GM19035 (cell line): ENCODE results near the gene F2R.
"Not testable (repeated sequence)": the region's sequence is repeated elsewhere in the genome, so short reads cannot be mapped to it uniquely, and the experiment has no call there.

Experiments used
- ATAC-seq: cut with Tn5 transposase; IDR thresholded peaks from one replicate; pipeline ENCODE4 v1.9.1; 2021; ENCODE audit not compliant: unreplicated experiment

Gene F2R

GRCh38 chr5:76717222-76718083, 1.5 kb downstream of the F2R start:
- ATAC-seq = no peak

GRCh38 chr5:76718381-76718832, 2.5 kb downstream of the F2R start:
- no peak for ATAC-seq

- ATAC-seq = no peak
Measured at GRCh38 chr5:76718880-76719279, 3.0 kb downstream of the F2R start.

GRCh38 chr5:76720988-76721569, 5.2 kb downstream of the F2R start:
- ATAC-seq = peak; percentile 93

DNA sequence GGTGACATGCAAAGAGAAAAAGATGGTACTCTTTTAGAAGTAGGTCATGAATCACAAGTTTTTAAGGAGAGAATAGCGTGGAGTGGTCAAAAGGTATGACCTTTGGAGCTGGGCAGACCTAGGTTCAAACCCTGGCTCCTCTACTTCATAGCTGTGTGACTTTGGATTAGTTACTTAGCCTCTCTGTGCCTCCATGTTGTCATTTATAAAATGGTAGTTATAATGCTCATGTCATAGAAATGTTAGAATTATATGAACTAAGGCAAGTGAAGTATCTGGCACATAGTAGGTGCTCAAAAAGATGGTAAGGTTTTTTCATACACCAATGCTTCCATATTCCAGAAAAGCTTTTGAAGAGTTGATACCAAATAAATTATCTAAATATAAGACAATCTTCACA, 7.3 kb downstream of the F2R start:
- ATAC-seq = no peak

GRCh38 chr5:76723906-76724305, 8.0 kb downstream of the F2R start:
- ATAC-seq = no peak

GRCh38 chr5:76724871-76725270, 8.9 kb downstream of the F2R start:
- ATAC-seq = no peak

- ATAC-seq = no peak
Measured at GRCh38 chr5:76728965-76729364, 13.0 kb downstream of the F2R start.

GRCh38 chr5:76729373-76730290, 13.7 kb downstream of the F2R start:
- no peak for ATAC-seq

DNA sequence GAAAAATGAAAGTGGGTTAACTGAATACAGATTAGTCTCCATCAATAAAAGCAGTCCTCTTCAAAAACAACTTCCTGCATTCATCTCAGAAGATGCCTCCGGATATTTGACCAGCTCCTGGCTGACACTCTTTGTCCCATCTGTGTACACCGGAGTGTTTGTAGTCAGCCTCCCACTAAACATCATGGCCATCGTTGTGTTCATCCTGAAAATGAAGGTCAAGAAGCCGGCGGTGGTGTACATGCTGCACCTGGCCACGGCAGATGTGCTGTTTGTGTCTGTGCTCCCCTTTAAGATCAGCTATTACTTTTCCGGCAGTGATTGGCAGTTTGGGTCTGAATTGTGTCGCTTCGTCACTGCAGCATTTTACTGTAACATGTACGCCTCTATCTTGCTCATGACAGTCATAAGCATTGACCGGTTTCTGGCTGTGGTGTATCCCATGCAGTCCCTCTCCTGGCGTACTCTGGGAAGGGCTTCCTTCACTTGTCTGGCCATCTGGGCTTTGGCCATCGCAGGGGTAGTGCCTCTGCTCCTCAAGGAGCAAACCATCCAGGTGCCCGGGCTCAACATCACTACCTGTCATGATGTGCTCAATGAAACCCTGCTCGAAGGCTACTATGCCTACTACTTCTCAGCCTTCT, 16.6 kb downstream of the F2R start:
- peak; percentile 19 for ATAC-seq

DNA sequence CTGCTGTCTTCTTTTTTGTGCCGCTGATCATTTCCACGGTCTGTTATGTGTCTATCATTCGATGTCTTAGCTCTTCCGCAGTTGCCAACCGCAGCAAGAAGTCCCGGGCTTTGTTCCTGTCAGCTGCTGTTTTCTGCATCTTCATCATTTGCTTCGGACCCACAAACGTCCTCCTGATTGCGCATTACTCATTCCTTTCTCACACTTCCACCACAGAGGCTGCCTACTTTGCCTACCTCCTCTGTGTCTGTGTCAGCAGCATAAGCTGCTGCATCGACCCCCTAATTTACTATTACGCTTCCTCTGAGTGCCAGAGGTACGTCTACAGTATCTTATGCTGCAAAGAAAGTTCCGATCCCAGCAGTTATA, 17.1 kb downstream of the F2R start:
- ATAC-seq = peak; percentile 75

GRCh38 chr5:76735762-76736545, 20.0 kb downstream of the F2R start:
- ATAC-seq = no peak

DNA sequence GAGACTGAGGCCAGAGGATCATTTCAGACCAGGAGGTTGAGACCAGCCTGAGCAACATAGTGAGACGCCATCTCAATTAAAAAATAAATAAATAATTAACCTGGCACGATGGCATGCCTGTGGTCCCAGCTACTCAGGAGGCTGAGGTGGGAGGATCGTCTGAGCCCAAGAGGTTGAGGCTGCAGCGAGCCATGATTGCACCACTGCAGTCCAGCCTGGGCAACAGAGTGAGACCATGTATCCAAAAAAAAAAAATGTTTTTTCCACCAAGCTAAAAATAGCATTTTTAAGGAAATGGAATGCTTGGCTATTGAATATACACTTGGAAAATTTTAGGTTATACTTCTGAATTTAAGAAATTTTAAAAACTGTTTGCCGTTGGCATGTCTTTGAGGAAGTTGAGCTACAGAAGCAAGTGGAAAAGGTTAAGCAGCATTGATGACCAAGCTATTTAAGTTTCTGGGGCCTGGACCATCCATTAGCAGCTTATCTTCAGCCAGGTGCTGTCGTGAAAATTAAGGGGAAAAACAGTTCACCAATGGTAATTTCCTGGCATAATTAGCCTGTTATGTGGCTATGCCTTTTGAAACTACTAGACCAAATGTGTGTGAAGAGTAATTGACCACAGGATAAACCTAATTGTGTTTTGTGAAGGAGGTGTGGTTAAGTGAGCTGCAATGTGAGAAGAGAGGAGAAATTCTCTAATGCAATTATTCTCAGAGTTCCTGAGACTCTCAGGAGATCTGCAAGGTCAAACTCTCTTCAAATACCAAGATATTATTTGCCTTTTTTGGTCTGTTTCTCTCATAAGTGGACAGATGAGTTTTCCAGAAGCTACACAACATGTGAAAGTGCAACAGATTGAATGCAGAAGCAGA, 21.0 kb downstream of the F2R start:
- ATAC-seq = peak; percentile 26

DNA sequence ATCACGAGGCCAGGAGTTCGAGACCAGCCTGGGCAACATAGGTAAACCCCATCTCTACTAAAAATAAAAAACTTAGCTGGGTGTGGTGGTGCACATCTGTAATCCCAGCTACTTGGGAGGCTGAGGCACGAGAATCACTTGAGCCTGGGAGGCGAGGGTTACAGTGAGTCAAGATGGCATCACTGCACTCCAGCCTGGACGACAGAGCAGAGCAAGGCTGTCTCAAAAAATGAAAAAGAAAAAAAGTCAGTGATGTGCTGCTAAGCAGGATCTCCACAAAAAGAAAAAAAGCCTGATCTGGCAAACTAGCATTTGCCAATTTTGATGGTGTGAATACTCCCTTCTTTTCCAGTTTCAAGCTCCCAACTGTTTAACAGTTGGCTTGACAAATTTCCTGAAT, 21.9 kb downstream of the F2R start:
- ATAC-seq = no peak

DNA sequence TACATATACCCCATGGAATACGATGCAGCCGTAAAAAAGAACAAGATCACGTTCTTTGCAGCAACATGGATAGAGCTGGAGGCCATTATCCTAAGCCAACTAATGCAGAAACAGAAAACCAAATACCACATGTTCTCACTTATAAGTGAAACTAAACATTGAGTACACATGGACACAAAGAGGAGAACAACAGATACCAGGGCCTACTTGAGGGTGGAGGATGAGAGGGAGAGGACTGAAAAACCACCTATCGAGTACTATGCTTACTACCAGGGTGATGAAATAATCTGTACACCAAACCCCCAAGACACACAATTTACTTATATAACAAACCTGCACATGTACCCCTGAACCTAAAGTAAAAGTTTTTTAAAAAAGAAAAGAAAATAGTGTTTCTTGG, 25.6 kb downstream of the F2R start:
- ATAC-seq = not testable (repeated sequence)

DNA sequence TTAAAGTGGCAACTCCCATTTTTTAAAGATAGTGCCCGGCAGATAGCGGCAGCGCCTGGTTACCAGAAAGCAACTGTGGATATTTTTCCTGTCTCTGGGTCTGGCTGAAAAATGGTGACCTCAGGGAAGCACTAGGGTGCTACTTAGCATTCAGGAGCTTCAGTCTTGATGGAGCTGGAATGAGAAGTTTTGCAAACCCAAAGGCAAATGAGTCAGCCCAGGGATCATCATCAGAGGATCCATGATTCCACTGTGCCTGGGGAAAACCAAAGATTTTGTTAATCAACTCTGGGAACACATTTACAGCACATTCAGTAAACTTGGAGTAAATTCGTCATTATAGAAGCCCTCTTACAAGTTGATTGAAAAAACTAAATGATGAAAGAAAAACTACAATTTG, 26.7 kb downstream of the F2R start:
- no peak for ATAC-seq

DNA sequence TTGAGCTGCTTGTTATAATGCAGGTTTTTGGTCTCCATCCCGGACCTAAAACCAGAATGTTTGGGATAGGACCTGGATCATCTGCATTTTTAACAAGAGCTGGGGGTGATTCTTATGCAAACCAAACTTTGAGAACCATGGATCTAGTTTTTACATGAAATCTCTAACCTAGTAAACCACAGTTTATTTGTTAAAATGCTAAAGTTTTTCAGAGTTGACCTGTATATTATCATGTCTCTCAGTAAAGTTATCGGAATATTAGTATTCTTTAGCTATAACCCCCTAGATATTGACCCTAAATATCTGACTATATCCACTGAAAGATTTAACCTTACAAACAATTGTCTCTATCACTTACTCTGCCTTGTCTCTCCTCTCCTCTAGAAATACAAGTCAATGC, 28.7 kb downstream of the F2R start:
- no peak for ATAC-seq

DNA sequence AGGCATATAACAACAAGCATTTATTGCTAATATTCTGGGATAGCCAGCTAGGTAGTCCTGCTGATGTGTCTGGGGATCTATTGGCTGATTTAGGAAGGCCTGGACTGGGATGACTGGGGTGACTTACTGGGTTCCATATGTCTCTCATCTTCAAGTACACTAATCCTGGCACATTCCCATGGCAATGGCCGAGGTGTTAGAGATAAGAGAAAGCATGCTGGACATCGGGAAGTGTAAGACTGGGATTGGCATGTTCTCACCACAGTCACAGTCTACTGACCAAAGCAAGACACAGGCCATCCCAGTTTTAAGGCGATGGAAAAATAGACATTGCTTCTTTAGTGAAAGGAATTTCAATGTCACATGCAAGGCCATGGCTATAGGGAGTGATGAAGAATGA, 29.7 kb downstream of the F2R start:
- ATAC-seq = no peak

DNA sequence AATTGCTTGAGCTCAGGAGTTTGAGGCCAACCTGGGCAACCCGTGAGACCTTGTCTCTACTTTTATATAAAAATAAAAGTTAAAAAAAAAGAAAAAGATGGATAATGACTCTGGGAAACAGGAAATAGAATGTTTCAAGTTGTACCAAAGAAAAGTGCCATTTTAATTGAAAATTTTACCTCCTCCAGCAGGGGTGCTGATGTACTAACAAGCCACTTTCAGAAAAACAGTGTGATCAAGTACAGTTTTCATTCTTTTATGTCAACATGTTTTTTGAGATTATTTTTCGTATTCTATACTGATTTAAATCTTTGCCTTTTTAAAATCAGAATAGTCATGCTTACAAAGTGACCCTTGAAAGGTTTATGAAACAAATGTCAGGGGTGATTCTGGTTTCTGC, 30.8 kb downstream of the F2R start:
- ATAC-seq = no peak
